Neuron (in vitro differentiated cells): ENCODE data around the gene RAB8B.

Source experiments
- H2AFZ ChIP-seq: one replicate; pipeline ENCODE4 v1.6.1; 2013; ENCODE audit warnings: low read depth, mild to moderate bottlenecking, inconsistent platforms, low read length, moderate library complexity
- H3K27me3 ChIP-seq: one replicate; pipeline ENCODE4 v1.6.1; 2013; ENCODE audit warnings: low read length; ENCODE audit not compliant: insufficient read depth
- H3K36me3 ChIP-seq: one replicate; pipeline ENCODE4 v1.6.1; 2013; ENCODE audit warnings: low read length; ENCODE audit not compliant: insufficient read depth
- H3K4me1 ChIP-seq: one replicate; pipeline ENCODE4 v1.6.1; 2013; ENCODE audit warnings: low read length; ENCODE audit not compliant: insufficient read depth
- H3K4me3 ChIP-seq: 2 replicates; pipeline ENCODE4 v1.5.1; 2013; ENCODE audit warnings: mild to moderate bottlenecking, low read length, moderate library complexity
- H3K9me3 ChIP-seq: one replicate; pipeline ENCODE4 v1.6.1; 2013; ENCODE audit warnings: low read length

The RAB8B gene

GRCh38 chr15:63165166-63165859 lies 24.1 kb upstream of the RAB8B start:
- H3K4me1 ChIP-seq = no peaks in the 10 kb centered on the region
- H3K9me3 ChIP-seq = no peaks in the 10 kb centered on the region
- no peaks in the 10 kb centered on the region for H3K36me3 ChIP-seq
- H3K27me3 ChIP-seq = no peaks in the 10 kb centered on the region
- H3K4me3 ChIP-seq = no peak overlapping the region
- no peak overlapping the region for H2AFZ ChIP-seq

GRCh38 chr15:63166219-63166618 lies 23.2 kb upstream of the RAB8B start:
- no peak overlapping the region for H3K4me3 ChIP-seq
- no peaks in the 10 kb centered on the region for H3K9me3 ChIP-seq
- no peaks in the 10 kb centered on the region for H3K36me3 ChIP-seq

GRCh38 chr15:63169788-63170187 lies 19.6 kb upstream of the RAB8B start:
- Histone ChIP-seq H3K9me3 (no peaks in the 10 kb centered on the region), H3K27me3 (no peaks in the 10 kb centered on the region), H3K36me3 (no peaks in the 10 kb centered on the region)

More at GRCh38 chr15:63166219-63166618, 23.2 kb upstream of the RAB8B start:
- no peaks in the 10 kb centered on the region for H3K4me1 ChIP-seq
- H3K27me3 ChIP-seq = no peaks in the 10 kb centered on the region
- H2AFZ ChIP-seq = no peak overlapping the region

GRCh38 chr15:63172376-63172775 lies 17.0 kb upstream of the RAB8B start:
- peaks cover 7% of the 10 kb centered on the region for H3K4me1 ChIP-seq
- H3K9me3 ChIP-seq = no peaks in the 10 kb centered on the region
- no peaks in the 10 kb centered on the region for H3K27me3 ChIP-seq
- H2AFZ ChIP-seq = no peak overlapping the region
- no peak overlapping the region for H3K4me3 ChIP-seq
- H3K36me3 ChIP-seq = no peaks in the 10 kb centered on the region

More at GRCh38 chr15:63169788-63170187, 19.6 kb upstream of the RAB8B start:
- H3K4me1 ChIP-seq = peaks cover 7% of the 10 kb centered on the region
- H3K4me3 ChIP-seq = no peak overlapping the region
- no peak overlapping the region for H2AFZ ChIP-seq

GRCh38 chr15:63172851-63173451 lies 16.5 kb upstream of the RAB8B start:
- no peaks in the 10 kb centered on the region for H3K36me3 ChIP-seq
- no peaks in the 10 kb centered on the region for H3K27me3 ChIP-seq
- peaks cover 7% of the 10 kb centered on the region for H3K4me1 ChIP-seq
- H3K9me3 ChIP-seq = no peaks in the 10 kb centered on the region
- H3K4me3 ChIP-seq = no peak overlapping the region
- H2AFZ ChIP-seq = no peak overlapping the region

- Histone ChIP-seq H2AFZ (no peak overlapping the region), H3K36me3 (no peaks in the 10 kb centered on the region), H3K4me1 (peaks cover 7% of the 10 kb centered on the region), H3K4me3 (no peak overlapping the region), H3K9me3 (no peaks in the 10 kb centered on the region), H3K27me3 (no peaks in the 10 kb centered on the region)
Observed at GRCh38 chr15:63176302-63176701, 13.1 kb upstream of the RAB8B start.

- no peaks in the 10 kb centered on the region for H3K9me3 ChIP-seq
- no peak overlapping the region for H3K4me3 ChIP-seq
- H2AFZ ChIP-seq = no peak overlapping the region
- peaks cover 2% of the 10 kb centered on the region for H3K4me1 ChIP-seq
- H3K27me3 ChIP-seq = no peaks in the 10 kb centered on the region
- no peaks in the 10 kb centered on the region for H3K36me3 ChIP-seq
Observed at GRCh38 chr15:63178034-63178433, 11.4 kb upstream of the RAB8B start.

- Histone ChIP-seq H3K27me3 (no peaks in the 10 kb centered on the region), H3K36me3 (no peaks in the 10 kb centered on the region), H3K4me1 (peaks cover 12% of the 10 kb centered on the region), H3K9me3 (no peaks in the 10 kb centered on the region), H2AFZ (no peak overlapping the region), H3K4me3 (no peak overlapping the region)
Observed at GRCh38 chr15:63180746-63181145, 8.7 kb upstream of the RAB8B start.

- H3K9me3 ChIP-seq = no peaks in the 10 kb centered on the region
- no peaks in the 10 kb centered on the region for H3K27me3 ChIP-seq
Observed at GRCh38 chr15:63181648-63182047, 7.8 kb upstream of the RAB8B start.

GRCh38 chr15:63185206-63185605 lies 4.2 kb upstream of the RAB8B start:
- H3K9me3 ChIP-seq = no peaks in the 10 kb centered on the region
- H3K27me3 ChIP-seq = no peaks in the 10 kb centered on the region
- peaks cover 21% of the 10 kb centered on the region for H3K4me1 ChIP-seq
- no peaks in the 10 kb centered on the region for H3K36me3 ChIP-seq
- H3K4me3 ChIP-seq = no peak overlapping the region
- H2AFZ ChIP-seq = no peak overlapping the region

More at GRCh38 chr15:63181648-63182047, 7.8 kb upstream of the RAB8B start:
- Histone ChIP-seq H2AFZ (no peak overlapping the region), H3K4me1 (peaks cover 12% of the 10 kb centered on the region), H3K36me3 (no peaks in the 10 kb centered on the region), H3K4me3 (no peak overlapping the region)

- no peaks in the 10 kb centered on the region for H3K27me3 ChIP-seq
- H3K4me1 ChIP-seq = peaks cover 29% of the 10 kb centered on the region
- no peaks in the 10 kb centered on the region for H3K36me3 ChIP-seq
- H2AFZ ChIP-seq = no peak overlapping the region
- no peaks in the 10 kb centered on the region for H3K9me3 ChIP-seq
- no peak overlapping the region for H3K4me3 ChIP-seq
Observed at GRCh38 chr15:63186065-63186464, 3.3 kb upstream of the RAB8B start.

- Histone ChIP-seq H3K4me1 (peaks cover 41% of the 10 kb centered on the region), H3K36me3 (no peaks in the 10 kb centered on the region), H2AFZ (no peak overlapping the region), H3K27me3 (no peaks in the 10 kb centered on the region), H3K9me3 (no peaks in the 10 kb centered on the region), H3K4me3 (no peak overlapping the region)
Observed at GRCh38 chr15:63187589-63188226, 1.7 kb upstream of the RAB8B start.

GRCh38 chr15:63188247-63188925 lies 1.0 kb upstream of the RAB8B start:
- H3K27me3 ChIP-seq = no peaks in the 10 kb centered on the region
- peak overlapping the region; percentile 82 for H3K4me3 ChIP-seq
- peak overlapping the region; percentile 62 for H2AFZ ChIP-seq
- peaks cover 41% of the 10 kb centered on the region for H3K4me1 ChIP-seq
- no peaks in the 10 kb centered on the region for H3K9me3 ChIP-seq
- H3K36me3 ChIP-seq = no peaks in the 10 kb centered on the region
